Esophagus squamous epithelium (tissue), 5 donors: ENCODE measurements around the gene VSTM4. TPM values are rescaled to one million over a fixed set of nuclear protein-coding genes. Genes with fewer than 3 reads are reported as not detected.

ENCODE experiments used
- DNase-seq: peaks from one replicate; lab custom pipeline; 2025; lab: John Stamatoyannopoulos, UW
- H3K27ac ChIP-seq, 4 donors: fragments of 200-600 bp; sonication (generic); one replicate each; pipeline ENCODE4 v1.5.1; 2016 to 2019; ENCODE audit warnings: mild to moderate bottlenecking in 1 of 4
- H3K27me3 ChIP-seq, 4 donors: fragments of 200-600 bp; sonication (generic); 1 replicate in 3 of 4; 2 replicates in 1 of 4; pipeline versions ENCODE4 v1.5.1 to v1.6.0; 2017 to 2021; ENCODE audit warnings: antibody characterized with exemption in 1 of 4
- H3K36me3 ChIP-seq, 3 donors: fragments of 200-600 bp; sonication (generic); one replicate each; pipeline ENCODE4 v1.5.1; 2016 to 2019
- H3K4me1 ChIP-seq, 3 donors: fragments of 200-600 bp; sonication (generic); one replicate each; pipeline ENCODE4 v1.5.1; 2017 to 2019
- H3K4me3 ChIP-seq, 4 donors: fragments of 200-600 bp; sonication (generic); 1 replicate in 3 of 4; 2 replicates in 1 of 4; pipeline ENCODE4 v1.5.1; 2016 to 2019; ENCODE audit warnings: mild to moderate bottlenecking in 2 of 4, moderate library complexity in 1 of 4
- H3K9me3 ChIP-seq, 3 donors: fragments of 200-600 bp; sonication (generic); one replicate each; pipeline ENCODE4 v1.5.1; 2016 to 2019
- POLR2A ChIP-seq, 4 donors: fragments of 450-650 bp; IDR thresholded peaks; one replicate each; pipeline ENCODE4 v1.6.1; 2017; ENCODE audit warnings: antibody characterized with exemption in 4 of 4, mild to moderate bottlenecking in 4 of 4, moderate library complexity in 3 of 4
- WGBS, 2 donors: methylation state at CpG; one replicate each; pipeline ENCODE4 v1.1.5; 2018; 5-methylcytosine and 5-hydroxymethylcytosine counted together
- intact Hi-C: fragments of 100-400 bp; cut with DNase I; formaldehyde crosslinking; loops from one replicate; pipeline ENCODE4 v1.15.0; 2022
- total RNA-seq, 4 donors: library from RNA; depleted of rRNA; stranded (reverse); fragments of >200 nt; gene quantifications; one replicate each; pipeline ENCODE4 v1.1.0, GENCODE V29; 2016
- TF ChIP-seq, protein P1 (sequence below), 6 experiments: fragments of 450-650 bp in 4 of 6; fragments of 200-600 bp in 2 of 6; sonication (generic) in 2 of 6; IDR thresholded peaks; one replicate each; pipeline ENCODE4 v1.5.1; 2016 to 2019; ENCODE audit warnings: antibody characterized with exemption in 6 of 6, mild to moderate bottlenecking in 4 of 6, moderate library complexity in 4 of 6
- donor health status: DM: yes; HTN: yes; CAD: no.

The VSTM4 gene
- total RNA-seq, 4 donors from 2014 or later: 0.80 to 6.9 (median 1.9) TPM

- H3K4me1 ChIP-seq: peaks cover 0 to 31% (median 11%) of the 10 kb centered on the region in 3 donors
- peaks cover 0 to 4% (median 0%) of the 10 kb centered on the region in 4 donors for H3K27me3 ChIP-seq
- no peaks in the 10 kb centered on the region for H3K9me3 ChIP-seq
- TF ChIP-seq, protein P1, sequence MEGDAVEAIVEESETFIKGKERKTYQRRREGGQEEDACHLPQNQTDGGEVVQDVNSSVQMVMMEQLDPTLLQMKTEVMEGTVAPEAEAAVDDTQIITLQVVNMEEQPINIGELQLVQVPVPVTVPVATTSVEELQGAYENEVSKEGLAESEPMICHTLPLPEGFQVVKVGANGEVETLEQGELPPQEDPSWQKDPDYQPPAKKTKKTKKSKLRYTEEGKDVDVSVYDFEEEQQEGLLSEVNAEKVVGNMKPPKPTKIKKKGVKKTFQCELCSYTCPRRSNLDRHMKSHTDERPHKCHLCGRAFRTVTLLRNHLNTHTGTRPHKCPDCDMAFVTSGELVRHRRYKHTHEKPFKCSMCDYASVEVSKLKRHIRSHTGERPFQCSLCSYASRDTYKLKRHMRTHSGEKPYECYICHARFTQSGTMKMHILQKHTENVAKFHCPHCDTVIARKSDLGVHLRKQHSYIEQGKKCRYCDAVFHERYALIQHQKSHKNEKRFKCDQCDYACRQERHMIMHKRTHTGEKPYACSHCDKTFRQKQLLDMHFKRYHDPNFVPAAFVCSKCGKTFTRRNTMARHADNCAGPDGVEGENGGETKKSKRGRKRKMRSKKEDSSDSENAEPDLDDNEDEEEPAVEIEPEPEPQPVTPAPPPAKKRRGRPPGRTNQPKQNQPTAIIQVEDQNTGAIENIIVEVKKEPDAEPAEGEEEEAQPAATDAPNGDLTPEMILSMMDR (IDR thresholded peaks at IDR 0.05): no peak
- no peak for TF ChIP-seq POLR2A (IDR thresholded peaks at IDR 0.05)
- DNase-seq: no peak
- no peak overlapping the region for H3K4me3 ChIP-seq
- peak overlapping the region in 2 of 4 donors; percentile 25 to 54 for H3K27ac ChIP-seq
- intact Hi-C loops: no loop called here
- 38 to 45% methylated on average over 2 of the region's 2 CpGs for WGBS, 2 donors
- H3K36me3 ChIP-seq: no peaks in the 10 kb centered on the region
These were observed 26.2 kb downstream of the VSTM4 start for GRCh38 chr10:49089152-49089551.

DNA sequence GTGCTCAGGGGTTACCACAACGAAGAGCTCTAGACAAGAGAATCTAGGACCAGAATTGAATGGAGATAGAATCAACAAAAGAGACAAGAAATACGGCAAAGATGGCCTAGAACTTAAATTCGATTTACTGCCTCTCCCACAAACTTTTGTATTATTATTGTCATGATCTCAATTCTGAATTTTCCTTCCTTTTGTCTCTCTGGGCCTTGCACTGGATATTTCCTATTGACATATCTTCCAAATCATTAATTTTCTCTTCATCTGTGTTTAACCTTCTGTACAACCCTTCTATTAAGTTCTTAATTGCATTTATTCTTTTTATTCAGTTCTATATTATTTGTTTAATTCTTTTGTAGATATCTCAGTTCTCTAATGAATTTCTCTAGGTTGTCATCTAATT lies 28.4 kb downstream of the VSTM4 start:
- no peaks in the 10 kb centered on the region for H3K36me3 ChIP-seq
- H3K4me3 ChIP-seq: no peak overlapping the region
- WGBS, 2 donors: 82 to 90% methylated on average over 3 of the region's 3 CpGs
- no peaks in the 10 kb centered on the region for H3K9me3 ChIP-seq
- intact Hi-C loops: no loop called here
- DNase-seq: no peak
- peaks cover 0 to 13% (median 0%) of the 10 kb centered on the region in 4 donors for H3K27me3 ChIP-seq
- TF ChIP-seq, protein P1 (IDR thresholded peaks at IDR 0.05): no peak
- no peak for TF ChIP-seq POLR2A (IDR thresholded peaks at IDR 0.05)
- peaks cover 0 to 52% (median 16%) of the 10 kb centered on the region in 3 donors for H3K4me1 ChIP-seq
- H3K27ac ChIP-seq: no peak overlapping the region

DNA sequence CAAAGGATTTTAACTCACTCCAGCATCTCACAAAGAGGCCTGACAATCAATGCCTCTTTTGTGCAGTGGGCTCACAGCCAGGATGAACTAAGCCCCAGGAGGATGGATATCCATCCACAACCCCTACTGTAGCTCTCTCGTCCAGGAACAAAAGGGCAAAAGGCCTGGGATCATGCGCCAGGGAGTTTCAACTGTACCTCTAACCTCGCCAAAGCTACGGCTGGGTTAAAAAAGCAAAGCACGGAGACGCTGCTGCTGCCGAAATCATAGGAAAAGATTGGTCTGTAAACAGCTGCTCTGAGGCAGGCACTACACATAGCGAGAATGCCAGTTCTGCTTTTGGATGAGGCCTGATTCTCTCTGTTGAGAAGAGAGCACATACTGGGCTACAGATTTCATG lies 32.1 kb downstream of the VSTM4 start:
- Histone ChIP-seq H3K27me3 (peaks cover 0 to 26% (median 0%) of the 10 kb centered on the region in 4 donors), H3K4me1 (peaks cover 6 to 53% (median 23%) of the 10 kb centered on the region in 3 donors), H3K9me3 (no peaks in the 10 kb centered on the region), H3K27ac (peak overlapping the region in 3 of 4 donors; percentile 53 to 71 (median 64)), H3K36me3 (no peaks in the 10 kb centered on the region), H3K4me3 (no peak overlapping the region)
- intact Hi-C loops: no loop called here
- DNase-seq: no peak
- 63 to 82% methylated on average over 2 to 3 of the region's 8 CpGs for WGBS, 2 donors
- TF ChIP-seq POLR2A (IDR thresholded peaks at IDR 0.05): no peak

DNA sequence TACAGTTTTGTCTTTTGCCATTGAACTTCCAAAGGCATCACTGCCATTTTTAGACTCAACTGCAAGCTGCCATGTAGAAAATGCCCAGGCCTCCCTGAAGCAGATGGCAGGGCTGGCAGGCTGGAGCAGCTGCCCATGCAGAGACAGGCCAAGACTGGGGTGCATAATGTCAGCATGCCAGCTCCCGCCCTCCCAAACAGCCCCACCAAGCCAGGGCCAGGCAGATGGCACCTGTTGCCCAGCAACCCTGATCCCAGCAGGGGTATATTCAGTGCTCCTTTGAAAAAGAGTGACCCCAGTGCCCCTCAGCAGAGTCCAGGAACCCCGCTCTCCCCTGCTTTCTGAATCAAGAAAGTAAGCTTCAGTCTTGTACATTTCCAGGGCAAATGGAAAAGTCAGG lies 32.6 kb downstream of the VSTM4 start:
- no peaks in the 10 kb centered on the region for H3K36me3 ChIP-seq
- H3K9me3 ChIP-seq: no peaks in the 10 kb centered on the region
- no peak for DNase-seq
- intact Hi-C loops: no loop called here
- H3K27me3 ChIP-seq: peaks cover 0 to 29% (median 0%) of the 10 kb centered on the region in 4 donors
- H3K4me3 ChIP-seq: no peak overlapping the region
- TF ChIP-seq, protein P1 (IDR thresholded peaks at IDR 0.05): no peak
- TF ChIP-seq POLR2A (IDR thresholded peaks at IDR 0.05): no peak
- 71% methylated on average over 2 of the region's 2 CpGs; no CpG with 5 or more reads in 1 of the 2 donors for WGBS, 2 donors
- peaks cover 6 to 53% (median 23%) of the 10 kb centered on the region in 3 donors for H3K4me1 ChIP-seq
- H3K27ac ChIP-seq: peak overlapping the region; percentile 9 to 71 (median 58)

GRCh38 chr10:49081547-49082275 lies 33.6 kb downstream of the VSTM4 start:
- no peak for DNase-seq
- Histone ChIP-seq H3K36me3 (no peaks in the 10 kb centered on the region), H3K27ac (peak overlapping the region in 3 of 4 donors; percentile 26 to 64 (median 59)), H3K4me1 (peaks cover 6 to 53% (median 23%) of the 10 kb centered on the region in 3 donors), H3K4me3 (no peak overlapping the region), H3K27me3 (peaks cover 0 to 29% (median 0%) of the 10 kb centered on the region in 4 donors), H3K9me3 (no peaks in the 10 kb centered on the region)
- intact Hi-C loops: no loop called here
- no peak for TF ChIP-seq POLR2A (IDR thresholded peaks at IDR 0.05)
- TF ChIP-seq, protein P1 (IDR thresholded peaks at IDR 0.05): no peak
- 65 to 89% methylated on average over 5 to 9 of the region's 9 CpGs for WGBS, 2 donors
